ENCODE measurements around the gene BCKDK.
"Not testable (repeated sequence)": the region's sequence is repeated elsewhere in the genome, so short reads cannot be mapped to it uniquely, and the experiment has no call there.

BCKDK gene

DNA sequence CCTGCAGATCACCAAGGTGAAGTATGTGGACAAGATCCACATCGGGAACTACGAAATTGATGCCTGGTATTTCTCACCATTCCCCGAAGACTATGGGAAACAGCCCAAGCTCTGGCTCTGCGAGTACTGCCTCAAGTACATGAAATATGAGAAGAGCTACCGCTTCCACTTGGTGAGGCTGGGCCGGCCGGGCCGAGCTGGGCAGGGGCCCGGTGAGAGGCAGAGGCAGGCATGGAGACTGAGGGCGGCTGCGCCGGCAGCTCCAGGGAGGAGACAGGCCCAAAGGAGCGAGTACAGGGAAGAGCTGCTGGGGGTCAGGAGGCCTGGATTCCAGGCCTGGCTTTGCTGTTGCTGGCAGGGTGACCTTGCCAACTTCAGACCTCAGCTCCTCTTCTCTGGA is 19.0 kb downstream of the BCKDK start:
- no peak for DNase-seq (ENCODE audit: low read depth)

DNA sequence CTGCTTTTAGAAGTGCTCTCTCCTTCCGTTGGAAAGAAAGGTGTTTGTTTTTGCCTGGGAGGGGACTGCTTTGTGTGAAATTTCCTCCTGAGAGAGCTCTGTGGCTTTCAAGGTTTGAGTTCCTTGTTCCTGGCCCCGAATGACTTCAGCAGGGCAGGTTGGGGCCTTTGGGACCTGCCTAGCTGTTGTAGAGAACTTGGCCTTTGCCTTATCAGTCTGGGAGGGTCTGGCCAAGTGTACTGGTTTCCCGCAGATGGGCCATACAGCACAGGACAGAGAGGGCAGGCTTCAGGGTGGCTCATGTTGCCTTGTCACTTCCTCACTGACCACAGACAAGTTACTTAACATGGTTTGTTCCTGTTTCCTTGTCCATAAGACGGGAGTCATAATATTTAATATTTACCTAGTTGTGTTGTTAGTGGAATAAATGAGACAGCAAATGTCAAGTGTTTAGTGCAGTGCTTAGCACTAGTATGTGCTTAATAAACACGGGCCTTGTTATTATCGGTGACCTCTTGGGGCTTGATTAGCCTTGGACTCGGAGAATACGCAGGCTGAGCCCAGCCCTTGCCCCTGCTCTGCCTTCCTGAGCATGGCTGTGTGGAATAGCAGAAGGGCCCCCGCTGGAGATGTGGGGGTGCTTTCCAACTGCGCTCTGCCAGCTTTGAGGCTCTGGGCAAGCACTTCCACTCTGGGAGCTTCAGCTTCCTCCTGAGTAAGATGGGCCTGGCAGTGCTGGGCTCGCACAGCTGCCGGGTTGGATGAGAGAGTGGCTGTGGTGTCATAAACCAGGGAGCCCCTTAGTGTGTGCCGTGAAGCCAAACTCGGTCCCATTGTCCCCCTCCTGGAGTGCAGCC is 20.8 kb downstream of the BCKDK start:
- no peak for DNase-seq (ENCODE audit: low read depth)

DNA sequence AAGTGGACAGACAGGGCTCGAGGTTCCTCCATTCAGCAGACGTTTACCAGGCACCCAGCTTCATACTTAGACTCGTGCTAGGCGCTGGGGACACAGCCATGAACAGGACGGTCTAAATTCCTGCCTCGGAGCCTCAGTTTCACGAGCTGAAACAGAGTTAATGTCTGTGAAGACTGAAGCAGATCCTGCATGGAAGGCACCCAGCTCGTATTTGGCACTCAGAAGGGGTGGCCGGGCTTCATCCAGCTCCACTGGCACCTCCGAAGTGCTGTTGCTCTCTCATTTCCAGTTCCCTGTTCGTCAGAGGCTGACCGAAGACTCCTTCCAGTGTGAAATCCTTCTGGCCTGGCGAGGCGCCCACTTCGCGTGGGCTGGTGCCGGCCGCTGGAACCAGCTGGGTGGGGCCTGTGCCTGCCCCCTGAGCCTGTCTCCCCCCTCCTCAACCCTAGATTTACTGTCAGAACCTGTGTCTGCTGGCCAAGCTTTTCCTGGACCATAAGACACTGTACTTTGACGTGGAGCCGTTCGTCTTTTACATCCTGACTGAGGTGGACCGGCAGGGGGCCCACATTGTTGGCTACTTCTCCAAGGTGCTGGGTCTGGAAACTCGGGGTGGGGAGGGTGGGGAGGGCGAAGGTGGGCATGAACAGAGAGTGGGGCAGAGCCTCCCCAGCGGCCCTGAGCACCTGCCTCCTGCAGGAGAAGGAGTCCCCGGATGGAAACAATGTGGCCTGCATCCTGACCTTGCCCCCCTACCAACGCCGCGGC is 21.6 kb downstream of the BCKDK start:
- no peak for DNase-seq (ENCODE audit: low read depth)

DNA sequence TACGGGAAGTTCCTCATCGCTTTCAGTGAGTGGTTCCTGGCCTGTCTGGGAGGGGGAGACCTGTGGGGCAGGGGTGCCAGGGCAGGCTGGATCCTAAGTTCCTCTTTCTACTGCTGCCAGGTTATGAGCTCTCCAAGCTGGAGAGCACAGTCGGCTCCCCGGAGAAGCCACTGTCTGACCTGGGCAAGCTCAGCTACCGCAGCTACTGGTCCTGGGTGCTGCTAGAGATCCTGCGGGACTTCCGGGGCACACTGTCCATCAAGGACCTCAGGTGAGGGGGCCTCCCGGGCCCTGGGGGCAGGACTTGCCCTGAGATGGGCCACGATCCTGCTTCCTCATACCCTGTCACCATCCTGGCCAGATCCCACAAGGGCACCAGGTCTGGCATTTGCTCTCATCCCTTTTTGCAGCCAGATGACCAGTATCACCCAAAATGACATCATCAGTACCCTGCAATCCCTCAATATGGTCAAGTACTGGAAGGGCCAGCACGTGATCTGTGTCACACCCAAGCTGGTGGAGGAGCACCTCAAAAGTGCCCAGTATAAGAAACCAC is 22.2 kb downstream of the BCKDK start:
- no peak for DNase-seq (ENCODE audit: low read depth)

DNA sequence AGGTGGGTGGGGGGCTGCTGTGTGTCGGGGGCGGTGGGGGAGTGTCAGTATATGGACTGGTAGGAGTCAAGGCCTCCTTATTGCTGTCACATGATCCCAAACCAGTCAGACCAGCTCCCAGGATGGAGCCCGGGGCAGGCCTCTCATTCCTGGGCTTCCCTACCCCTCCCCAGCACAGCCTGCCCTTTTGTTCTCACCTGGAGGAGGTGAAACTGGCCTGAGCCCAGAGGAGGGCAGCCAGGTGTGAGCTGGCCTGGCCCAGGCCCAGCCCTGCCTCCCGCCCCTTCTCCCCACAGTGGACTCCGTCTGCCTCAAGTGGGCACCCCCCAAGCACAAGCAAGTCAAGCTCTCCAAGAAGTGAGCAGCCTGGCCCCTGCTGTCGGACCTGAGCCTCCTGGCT is 22.7 kb downstream of the BCKDK start:
- no peak for DNase-seq (ENCODE audit: low read depth)

DNA sequence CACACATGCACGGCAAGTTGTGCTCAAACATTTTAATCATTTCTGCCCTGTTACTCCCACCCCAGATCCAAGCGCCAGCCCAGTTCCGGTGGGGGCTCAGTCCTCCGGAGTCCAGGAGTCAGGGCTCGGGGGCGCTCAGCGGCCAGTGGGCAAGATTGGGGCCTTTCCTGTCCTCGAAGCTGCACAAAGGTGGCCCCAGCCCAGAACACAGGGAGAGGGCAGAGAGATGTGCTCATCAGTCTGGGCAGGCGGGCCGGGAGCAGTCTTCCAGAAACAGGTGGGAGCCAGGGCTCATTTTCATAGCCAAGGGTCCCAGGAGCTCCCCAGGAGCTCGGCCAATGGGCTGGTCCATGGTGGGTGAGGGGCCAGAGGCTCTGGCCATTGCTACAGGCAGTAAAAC is 23.2 kb downstream of the BCKDK start:
- DNase-seq (ENCODE audit: low read depth) = no peak

DNA sequence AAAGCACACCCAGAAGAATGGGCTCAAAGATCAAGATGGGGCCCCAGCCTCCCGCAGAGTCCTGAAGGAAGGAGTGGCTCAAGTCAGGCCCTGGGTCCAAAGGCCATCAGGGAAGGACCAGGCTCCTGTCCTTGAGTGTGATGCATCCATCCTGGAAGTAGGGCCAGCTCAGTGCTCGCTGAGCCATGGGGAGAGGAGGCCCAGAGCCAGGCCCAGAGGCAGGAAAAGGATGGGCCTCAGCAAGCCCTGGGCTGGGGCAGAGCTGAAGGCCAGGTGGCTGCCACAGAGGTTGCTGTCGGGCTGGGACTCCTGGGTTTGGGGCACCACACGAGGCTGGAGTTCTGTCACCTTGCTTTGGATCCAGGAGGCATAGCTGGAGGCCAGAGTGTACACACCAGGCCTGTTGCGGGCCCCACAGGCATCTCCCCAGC is 23.7 kb downstream of the BCKDK start:
- no peak for DNase-seq (ENCODE audit: low read depth)

DNA sequence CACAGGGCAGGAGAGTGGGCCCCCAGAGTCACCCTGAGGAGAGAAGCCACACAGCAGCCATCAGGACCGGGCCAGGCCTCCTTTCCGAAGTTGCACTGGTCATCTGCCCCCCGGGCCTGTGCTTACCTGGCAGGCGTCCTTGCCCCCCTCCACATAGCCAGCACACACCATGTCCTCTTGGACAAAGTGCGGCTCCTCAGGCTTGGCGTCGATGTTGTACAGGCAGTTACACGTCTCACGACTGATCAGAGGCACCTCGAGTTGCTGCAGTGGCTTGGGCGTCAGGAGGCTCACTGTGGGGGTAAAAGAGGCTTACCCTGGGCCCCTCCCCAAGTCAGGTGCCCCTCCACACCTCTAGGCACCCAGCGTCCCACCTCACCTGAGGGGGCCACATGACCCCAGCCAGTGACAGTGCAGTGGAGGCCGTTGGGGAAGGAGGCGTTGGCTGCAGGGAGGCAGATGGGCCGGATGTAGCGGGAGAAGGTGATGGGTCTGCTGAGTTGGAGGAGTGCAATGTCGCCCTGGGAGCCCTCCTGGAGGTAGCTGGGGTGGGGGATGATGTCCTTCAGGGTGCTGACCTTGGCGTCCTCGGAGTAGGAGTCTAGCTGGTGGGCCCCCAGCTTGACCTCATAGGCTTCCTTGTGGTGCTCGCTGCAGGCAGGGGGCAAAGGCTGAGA is 24.3 kb downstream of the BCKDK start:
- DNase-seq (ENCODE audit: low read depth) = no peak

DNA sequence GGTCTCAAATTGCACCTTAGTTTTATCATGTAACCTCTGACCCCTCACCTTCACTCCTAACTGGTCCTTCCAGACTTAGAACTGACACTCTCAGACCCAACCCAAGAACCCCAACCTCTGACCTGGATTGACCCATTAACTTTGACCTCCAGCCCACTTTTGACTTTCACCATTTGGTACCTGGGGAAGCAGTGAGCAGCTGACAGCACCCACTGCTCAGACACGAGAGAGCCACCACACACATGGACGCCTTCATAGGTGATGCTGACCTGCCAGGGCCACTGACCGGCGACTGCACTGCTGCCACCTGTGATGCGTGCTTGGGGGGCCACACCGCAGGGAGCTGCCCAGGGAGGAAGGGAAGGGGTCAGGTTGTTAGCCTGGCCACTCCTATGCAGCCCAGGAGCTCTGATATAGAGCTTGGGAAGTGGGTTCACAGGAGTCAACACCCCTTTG is 24.9 kb downstream of the BCKDK start:
- DNase-seq (ENCODE audit: low read depth) = no peak

DNA sequence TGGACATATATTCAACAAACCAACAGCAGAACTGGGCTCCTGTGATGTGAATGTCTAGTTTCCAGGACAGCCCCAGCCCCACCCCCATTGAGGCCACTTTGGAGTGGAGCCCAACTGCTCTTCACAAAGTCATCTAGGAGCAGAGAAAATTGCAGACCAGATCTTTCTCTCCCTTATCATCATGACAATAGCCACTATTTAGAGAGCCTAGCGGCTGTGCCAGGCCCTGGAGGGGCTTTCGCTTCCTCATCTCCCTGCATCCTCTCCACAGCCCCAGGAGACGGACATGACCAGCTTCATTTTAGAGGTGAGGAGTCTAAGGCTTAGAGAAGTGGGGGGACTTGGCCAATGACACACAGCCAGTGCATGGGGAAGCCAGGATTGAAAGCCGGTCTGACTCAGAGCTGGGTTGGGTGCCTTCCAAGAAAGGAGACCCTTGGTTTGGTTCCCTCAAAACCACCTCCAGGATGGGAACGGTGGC is 25.9 kb downstream of the BCKDK start:
- no peak for DNase-seq (ENCODE audit: low read depth)

DNA sequence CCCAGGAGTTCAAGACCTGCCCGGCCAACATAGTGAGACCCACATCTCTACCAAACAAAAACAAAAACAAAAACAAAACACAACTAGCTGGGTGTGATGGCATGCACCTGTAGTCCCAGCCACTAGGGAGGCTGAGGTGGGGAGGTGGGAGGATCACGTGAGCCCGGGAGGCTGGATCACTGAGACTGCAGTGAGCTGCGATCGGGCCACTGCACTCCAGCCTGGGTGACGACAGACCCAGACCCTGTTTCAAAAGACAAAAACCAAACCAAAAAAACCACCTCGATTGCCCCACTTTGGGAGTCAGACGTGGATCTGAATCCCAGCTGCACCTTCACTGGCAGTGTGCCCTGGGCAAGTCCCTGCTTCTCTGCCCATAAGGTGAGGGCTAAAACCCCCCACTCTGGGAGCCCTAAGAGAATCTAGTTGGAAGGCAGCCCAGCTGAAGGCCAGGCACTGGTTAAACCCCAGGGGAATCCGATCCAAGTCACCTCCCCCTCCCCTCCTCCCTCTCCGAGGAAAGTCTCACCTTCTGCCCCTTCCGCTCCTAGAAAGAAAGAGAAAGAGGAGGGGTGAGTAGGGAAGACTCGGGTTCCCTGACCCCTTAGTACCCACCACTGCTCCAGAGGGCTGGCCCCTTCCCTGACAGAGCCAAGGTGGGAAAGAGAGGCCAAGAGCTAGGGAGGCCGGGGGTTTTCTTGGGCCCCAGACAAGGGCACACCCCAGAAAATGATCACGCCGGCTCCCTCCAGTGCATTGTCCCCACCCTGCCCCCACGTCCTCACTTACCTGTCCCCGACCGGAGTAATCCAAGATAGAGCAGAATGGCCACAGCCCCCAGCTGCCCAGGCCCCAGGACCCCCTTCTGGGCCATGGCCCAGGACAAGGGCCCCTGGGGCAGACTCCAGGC is 26.7 kb downstream of the BCKDK start:
- no peak for DNase-seq (ENCODE audit: low read depth)

DNA sequence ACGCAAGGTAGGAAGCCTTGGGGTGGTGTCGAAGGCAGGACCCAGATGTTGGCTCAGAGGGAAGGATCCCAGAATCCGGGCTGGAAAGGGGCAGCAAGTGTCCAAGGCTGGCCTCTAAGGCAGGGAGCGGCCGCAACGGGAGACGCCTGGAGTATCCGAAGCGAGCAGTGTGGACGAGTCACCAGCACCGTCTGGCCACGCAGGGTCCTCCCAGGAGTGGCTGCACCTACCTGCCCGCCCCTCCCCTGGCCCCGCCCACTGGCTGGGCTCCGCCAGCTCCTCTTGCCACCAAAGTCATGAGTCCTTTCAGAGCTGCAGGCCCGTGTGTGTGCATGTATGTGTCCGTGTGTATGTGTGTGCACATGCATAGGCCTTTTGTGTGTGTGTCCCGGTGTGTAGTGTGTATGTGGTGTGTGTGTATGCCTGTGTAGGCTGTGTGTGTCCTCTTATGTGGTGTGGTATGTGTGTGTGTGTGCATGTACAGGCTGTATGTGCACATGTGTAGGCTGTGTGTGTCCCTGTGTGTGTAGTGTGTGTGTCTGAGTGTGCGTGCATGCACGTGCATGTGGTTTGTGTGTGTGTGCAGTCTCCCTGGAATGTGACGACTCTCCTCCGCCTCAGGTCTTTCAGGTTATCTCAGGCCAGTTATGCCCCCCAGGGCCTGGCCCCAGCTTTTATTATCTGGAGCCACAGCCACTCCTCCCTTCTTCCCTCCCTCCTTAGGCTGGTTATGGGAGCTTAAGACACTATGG is 27.5 kb downstream of the BCKDK start, which contains the start of gene PRSS8:
Gene PRSS8 (minus strand): TSS at position 193 of the 752 bp plus-strand sequence. CDS start 229 bp downstream, outside the sequence.
- no peak for DNase-seq (ENCODE audit: low read depth)

DNA sequence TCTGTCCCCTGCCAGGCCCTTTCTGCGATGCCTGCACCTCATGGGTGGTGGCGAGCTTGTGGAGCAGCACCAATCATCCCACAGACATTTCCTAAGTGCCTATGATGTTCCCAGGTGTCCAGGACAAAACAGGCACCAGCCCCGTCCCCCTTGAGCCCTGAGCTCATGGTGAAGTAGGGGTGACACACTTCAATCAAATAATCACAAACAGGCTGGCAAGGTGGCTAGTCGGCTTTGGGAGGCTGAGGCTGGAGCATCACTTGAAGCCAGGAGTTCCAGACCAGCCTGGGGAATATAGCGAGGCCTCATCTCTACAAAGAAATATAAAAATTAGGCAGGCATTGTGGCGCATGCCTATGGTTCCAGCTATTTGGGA is 28.1 kb downstream of the BCKDK start:
- DNase-seq (ENCODE audit: low read depth) = no peak

DNA sequence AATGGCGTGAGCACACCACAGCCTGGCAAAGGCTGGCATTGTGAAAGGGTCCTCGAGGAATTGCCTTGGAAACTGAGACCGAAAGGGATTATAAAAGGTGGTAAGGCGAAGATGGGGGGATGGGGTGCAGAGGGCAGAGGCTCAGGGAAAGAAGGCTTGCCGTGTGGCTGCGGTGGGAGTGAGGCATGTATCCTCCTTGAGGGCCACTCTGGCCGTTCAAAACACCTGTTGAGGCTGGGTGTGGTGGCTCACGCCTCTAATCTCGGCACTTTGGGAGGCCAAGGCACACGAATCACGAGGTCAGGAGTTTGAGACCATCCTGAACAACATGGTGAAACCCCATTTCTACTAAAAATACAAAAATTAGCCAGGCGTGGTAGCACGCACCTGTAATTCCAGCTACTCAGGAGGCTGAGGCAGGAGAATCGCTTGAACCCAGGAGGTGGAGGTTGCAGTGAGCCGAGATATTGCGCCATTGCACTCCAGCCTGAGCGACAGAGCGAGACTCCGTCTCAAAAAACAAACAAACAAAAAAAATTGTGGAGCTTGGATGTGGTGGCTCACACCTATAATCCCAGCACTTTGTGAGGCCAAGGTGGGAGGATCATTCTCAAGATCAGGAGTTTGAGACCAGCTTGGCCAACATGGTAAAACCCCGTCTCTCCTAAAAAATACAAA is 28.8 kb downstream of the BCKDK start:
- DNase-seq (ENCODE audit: low read depth) = not testable (repeated sequence)

DNA sequence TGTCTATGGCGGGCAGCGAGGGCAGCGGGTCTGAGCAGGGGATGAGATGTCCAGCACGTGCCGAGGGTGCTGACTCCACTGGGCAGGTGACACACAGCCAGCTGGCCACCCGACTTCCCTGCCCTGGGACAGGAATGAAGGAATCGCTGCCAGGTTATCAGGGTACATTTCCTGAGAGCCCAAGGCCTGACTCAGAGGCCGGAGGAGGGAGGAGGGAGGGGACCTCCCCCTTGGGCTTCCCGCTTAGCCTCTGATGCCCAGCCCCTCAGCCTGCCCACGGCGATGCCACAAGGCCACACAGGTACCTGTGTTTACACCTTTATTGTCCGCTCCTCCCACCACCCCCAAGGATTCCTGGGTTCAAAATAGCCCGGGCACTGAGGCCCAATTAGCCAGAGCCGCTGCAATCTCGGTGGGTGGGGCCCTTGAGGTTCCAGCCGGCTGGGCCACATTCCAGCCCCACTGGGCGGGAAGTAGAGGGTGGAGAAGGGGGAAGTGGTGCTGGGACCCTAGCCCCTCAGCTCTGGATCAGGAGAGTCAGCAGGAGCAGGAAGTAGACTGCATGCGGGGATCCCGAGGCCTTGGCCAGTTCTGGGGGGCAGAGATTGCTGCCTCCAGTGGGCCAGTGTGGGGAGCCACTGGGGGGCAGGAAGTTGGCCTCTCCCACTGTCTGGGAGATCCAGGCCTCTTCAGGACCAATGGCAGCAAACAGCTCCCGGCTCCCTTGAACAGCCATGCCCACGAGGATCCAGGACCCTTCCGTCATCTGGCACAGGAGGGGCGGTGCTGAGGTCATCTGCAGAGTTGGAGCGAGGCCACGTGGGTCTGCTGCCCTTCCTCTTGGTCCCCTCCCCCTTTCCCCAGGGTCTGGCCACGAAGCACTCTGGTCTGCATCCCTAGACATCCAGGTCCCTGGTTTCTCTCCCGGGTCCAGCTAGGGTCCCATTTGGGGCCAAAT is 30.7 kb downstream of the BCKDK start:
- DNase-seq (ENCODE audit: low read depth) = no peak

DNA sequence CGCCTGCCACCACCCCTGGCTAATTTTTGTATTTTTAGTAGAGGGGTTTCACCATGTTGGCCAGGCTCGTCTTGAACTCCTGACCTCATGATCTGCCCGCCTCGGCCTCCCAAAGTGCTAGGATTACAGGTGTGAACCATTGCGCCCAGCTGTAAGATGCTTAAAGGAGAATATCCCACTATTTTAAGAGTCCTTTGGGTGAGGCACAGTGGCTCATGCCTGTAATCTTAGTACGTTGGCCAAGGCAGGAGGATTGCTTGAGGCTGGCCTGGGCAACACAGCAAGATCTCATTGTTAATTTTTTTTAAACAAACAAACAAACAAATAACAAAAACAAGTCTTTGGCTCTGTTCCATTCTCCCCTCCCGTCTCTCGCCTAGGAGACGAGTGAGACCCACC is 32.9 kb downstream of the BCKDK start:
- not testable (repeated sequence) for DNase-seq (ENCODE audit: low read depth)

DNA sequence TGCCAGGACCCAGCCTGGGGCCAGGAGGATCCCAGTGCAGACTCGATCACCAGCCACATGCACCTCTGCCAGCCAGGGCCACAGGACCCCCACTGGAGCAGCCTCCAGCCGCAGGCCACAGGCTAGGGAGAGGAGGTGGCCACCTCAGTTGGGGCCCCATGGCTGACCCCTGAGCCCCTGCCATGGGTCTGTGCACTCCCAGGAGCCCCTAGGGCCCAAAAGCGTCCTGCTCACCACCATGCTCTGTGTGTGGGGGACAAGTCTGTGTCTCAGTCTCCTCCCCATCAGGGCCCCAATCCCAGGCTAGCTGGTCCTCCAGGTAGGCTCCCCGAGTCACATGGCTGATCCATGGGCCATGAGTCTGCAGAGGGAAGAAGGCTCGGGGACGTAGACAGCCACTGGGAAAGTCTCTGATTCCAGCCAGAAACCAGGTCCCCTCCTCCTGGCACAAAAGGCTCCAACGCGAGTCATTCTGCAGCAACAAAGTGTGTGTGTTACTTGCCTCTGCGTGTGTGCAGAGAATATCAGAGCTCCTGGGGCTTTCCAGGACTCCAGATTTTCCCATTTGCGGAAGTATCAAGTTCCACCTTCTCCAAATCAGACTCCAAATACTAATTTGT is 33.4 kb downstream of the BCKDK start:
- peak; percentile 27 for DNase-seq (ENCODE audit: low read depth)
